Neutrophil (primary cell): ENCODE measurements around the gene MMP25.

Experiments used
- H3K27ac ChIP-seq: fragments of 200-600 bp; sonication (generic); 2 replicates; pipeline ENCODE4 v1.5.1; 2016; ENCODE audit warnings: mild to moderate bottlenecking, moderate library complexity
- H3K27me3 ChIP-seq: fragments of 200-600 bp; sonication (generic); 2 replicates; pipeline ENCODE4 v1.6.0; 2016; ENCODE audit warnings: mild to moderate bottlenecking
- H3K36me3 ChIP-seq: fragments of 200-600 bp; sonication (generic); 2 replicates; pipeline ENCODE4 v1.5.1; 2017
- H3K4me1 ChIP-seq, 2 experiments: fragments of 200-600 bp in 1 of 2; sonication (generic) in 1 of 2; 1 replicate in 1 of 2; 2 replicates in 1 of 2; pipeline versions ENCODE4 v1.5.1 to v1.6.1; 2013 to 2016; ENCODE audit warnings: low read depth in 1 of 2, low read length in 1 of 2, mild to moderate bottlenecking in 1 of 2, moderate library complexity in 1 of 2; ENCODE audit not compliant: control insufficient read depth in 1 of 2, insufficient read depth in 1 of 2
- H3K4me3 ChIP-seq, 2 experiments: fragments of 200-600 bp in 1 of 2; sonication (generic) in 1 of 2; 1 replicate in 1 of 2; 2 replicates in 1 of 2; pipeline ENCODE4 v1.5.1; 2013 to 2016; ENCODE audit warnings: low read depth in 1 of 2, low read length in 1 of 2, mild to moderate bottlenecking in 1 of 2, moderate library complexity in 1 of 2
- H3K9me3 ChIP-seq: fragments of 200-600 bp; sonication (generic); 2 replicates; pipeline ENCODE4 v1.5.1; 2016
- CTCF ChIP-seq: fragments of 200-600 bp; sonication (generic); IDR thresholded peaks from 2 replicates; pipeline ENCODE4 v1.5.1; 2016; ENCODE audit warnings: antibody characterized with exemption

Gene MMP25

GRCh38 chr16:3099395-3099731, 53.0 kb downstream of the MMP25 start:
- TF ChIP-seq CTCF: no peak
- Histone ChIP-seq H3K4me1 (peaks cover 56 to 68% of the 10 kb centered on the region in 2 experiments), H3K36me3 (no peaks in the 10 kb centered on the region), H3K4me3 (peak overlapping the region in 1 of 2 experiments; percentile 60), H3K9me3 (no peaks in the 10 kb centered on the region), H3K27ac (peak overlapping the region; percentile 58), H3K27me3 (peaks cover 3% of the 10 kb centered on the region)

- TF ChIP-seq CTCF: peak; percentile 10
- Histone ChIP-seq H3K27me3 (peaks cover 3% of the 10 kb centered on the region), H3K27ac (peak overlapping the region; percentile 58), H3K4me1 (peaks cover 56 to 62% of the 10 kb centered on the region in 2 experiments), H3K9me3 (no peaks in the 10 kb centered on the region), H3K36me3 (no peaks in the 10 kb centered on the region), H3K4me3 (peak overlapping the region; percentile 55 to 60)
These were observed 53.6 kb downstream of the MMP25 start for GRCh38 chr16:3099732-3100499.

GRCh38 chr16:3101018-3101840, 54.9 kb downstream of the MMP25 start:
- H3K4me3 ChIP-seq: peak overlapping the region; percentile 6 to 60
- peak overlapping the region; percentile 50 for H3K27ac ChIP-seq
- TF ChIP-seq CTCF: peak; percentile 71
- peaks cover 50 to 52% of the 10 kb centered on the region in 2 experiments for H3K4me1 ChIP-seq
- no peaks in the 10 kb centered on the region for H3K9me3 ChIP-seq
- no peaks in the 10 kb centered on the region for H3K36me3 ChIP-seq
- H3K27me3 ChIP-seq: peaks cover 3% of the 10 kb centered on the region

- Histone ChIP-seq H3K36me3 (no peaks in the 10 kb centered on the region), H3K27me3 (peaks cover 3% of the 10 kb centered on the region), H3K4me1 (peaks cover 48 to 52% of the 10 kb centered on the region in 2 experiments), H3K27ac (no peak overlapping the region), H3K4me3 (peak overlapping the region in 1 of 2 experiments; percentile 42), H3K9me3 (no peaks in the 10 kb centered on the region)
- TF ChIP-seq CTCF: no peak
These were observed 55.6 kb downstream of the MMP25 start for GRCh38 chr16:3101841-3102470.

- Histone ChIP-seq H3K4me1 (peaks cover 24 to 26% of the 10 kb centered on the region in 2 experiments), H3K4me3 (peak overlapping the region; percentile 60 to 83), H3K36me3 (no peaks in the 10 kb centered on the region), H3K27me3 (peaks cover 27% of the 10 kb centered on the region), H3K27ac (peak overlapping the region; percentile 54), H3K9me3 (no peaks in the 10 kb centered on the region)
- TF ChIP-seq CTCF: peak; percentile 58
These were observed 60.0 kb downstream of the MMP25 start for GRCh38 chr16:3106205-3106928.
